GM12878 (cell line): Measurements from ENCODE around the gene RINL. TPM values are rescaled to one million over a fixed set of nuclear protein-coding genes. Genes with fewer than 3 reads are reported as not detected.

Experiments
- ATAC-seq: fragments of 200-7000 bp; cut with Tn5 transposase; 3 replicates; pipeline ENCODE4 v1.9.1; 2020; ENCODE audit warnings: mild to moderate bottlenecking, moderate library complexity
- BruUV-seq: library from RNA; stranded (reverse); fragments of 400-500 nt; replicated peaks from 2 replicates; lab custom pipeline; 2021; lab: Mats Ljungman, UMichigan
- CTCF ChIA-PET: fragments of 300-600 bp; sonication (Branson Sonifier 250); formaldehyde crosslinking; extraction: SDS; loops from one replicate; lab custom pipeline; 2021; ENCODE audit warnings: inconsistent platforms; lab: Yijun Ruan, JAX
- POLR2A ChIA-PET: fragments of 350-600 bp; formaldehyde crosslinking; extraction: SDS; loops from one replicate; lab custom pipeline; 2021; ENCODE audit warnings: inconsistent platforms; lab: Charles Lee
- RAD21 ChIA-PET: fragments of 300-600 bp; sonication (Branson Sonifier 250); formaldehyde crosslinking; loops from one replicate; lab custom pipeline; 2023; ENCODE audit warnings: antibody characterized with exemption; ENCODE audit not compliant: unreplicated experiment; lab: Charles Lee
- SMC1A ChIA-PET: fragments of 300-600 bp; sonication (Branson Sonifier 250); formaldehyde crosslinking; loops from one replicate; lab custom pipeline; 2023; ENCODE audit not compliant: unreplicated experiment, uncharacterized antibody; lab: Charles Lee
- DNase-seq: peaks from one replicate; pipeline ENCODE4 v3.0.0-alpha.2; 2011; ENCODE audit warnings: low read depth, low spot score
- FAIRE-seq: peaks from 3 replicates; lab custom pipeline; 2011; peaks lifted over from hg19 to GRCh38; lab: Jason Lieb, UNC
- H2AFZ ChIP-seq: 2 replicates; pipeline ENCODE4 v1.6.0; 2011; ENCODE audit warnings: low read depth, low read length, control low read depth; ENCODE audit not compliant: control insufficient read depth
- H3K27ac ChIP-seq: 2 replicates; pipeline ENCODE4 v1.5.1; 2011; ENCODE audit warnings: control low read depth; ENCODE audit not compliant: control insufficient read depth, insufficient read depth
- H3K27me3 ChIP-seq, 2 experiments: replicated peaks in 1 of 2; 2 replicates each; pipeline versions ENCODE4 v1.6.0 to v1.6.1; 2011; ENCODE audit warnings: low read length in 1 of 2; ENCODE audit not compliant: control insufficient read depth in 2 of 2, insufficient read depth in 2 of 2
- H3K36me3 ChIP-seq, 2 experiments: 2 replicates each; pipeline ENCODE4 v1.5.1; 2011; ENCODE audit warnings: low read length in 1 of 2; ENCODE audit not compliant: control insufficient read depth in 2 of 2, insufficient read depth in 2 of 2
- H3K4me1 ChIP-seq: 2 replicates; pipeline ENCODE4 v1.6.1; 2011; ENCODE audit warnings: mild to moderate bottlenecking, low read length, moderate library complexity, mixed read lengths; ENCODE audit not compliant: control insufficient read depth, insufficient read depth
- H3K4me2 ChIP-seq: 2 replicates; pipeline ENCODE4 v1.6.0; 2011; ENCODE audit warnings: control low read depth; ENCODE audit not compliant: control insufficient read depth, insufficient read depth
- H3K4me3 ChIP-seq: fragments of 200-600 bp; sonication (generic); 2 replicates; pipeline ENCODE4 v1.5.1; 2016
- H3K79me2 ChIP-seq: 2 replicates; pipeline ENCODE4 v1.6.0; 2011; ENCODE audit warnings: low read length; ENCODE audit not compliant: control insufficient read depth, insufficient read depth
- H3K9ac ChIP-seq: 2 replicates; pipeline ENCODE4 v1.8.0; 2011; ENCODE audit warnings: low read length, control low read depth, mixed read lengths; ENCODE audit not compliant: control insufficient read depth, insufficient read depth
- H3K9me3 ChIP-seq: replicated peaks from 3 replicates; pipeline ENCODE4 v1.5.1; 2011; ENCODE audit warnings: mild to moderate bottlenecking, low read length; ENCODE audit not compliant: control insufficient read depth, insufficient read depth
- H4K20me1 ChIP-seq: 2 replicates; pipeline ENCODE4 v1.6.0; 2011; ENCODE audit not compliant: control insufficient read depth, insufficient read depth
- CBX5 ChIP-seq: sonication (generic); IDR thresholded peaks from 2 replicates; pipeline ENCODE4 v1.6.1; 2016; ENCODE audit warnings: low read depth, moderate library complexity, mild to moderate bottlenecking, inconsistent platforms
- DPF2 ChIP-seq: fragments of 450-650 bp; IDR thresholded peaks from 2 replicates; pipeline ENCODE4 v1.6.1; 2017; ENCODE audit warnings: mild to moderate bottlenecking
- EGR1 ChIP-seq, 2 experiments: IDR thresholded peaks; 1 replicate in 1 of 2; 2 replicates in 1 of 2; pipeline ENCODE4 v1.6.1; 2011 to 2012; ENCODE audit warnings: low read depth in 2 of 2, low read length in 2 of 2, borderline replicate concordance in 1 of 2, mild to moderate bottlenecking in 1 of 2, moderate library complexity in 1 of 2
- HDAC2 ChIP-seq: fragments of 200-600 bp; sonication (generic); IDR thresholded peaks from 2 replicates; pipeline ENCODE4 v1.6.1; 2017
- JUNB ChIP-seq: IDR thresholded peaks from 2 replicates; pipeline ENCODE4 v1.6.1; 2016; ENCODE audit warnings: antibody characterized with exemption, mild to moderate bottlenecking
- MTA2 ChIP-seq: fragments of 450-650 bp; IDR thresholded peaks from 2 replicates; pipeline ENCODE4 v1.6.1; 2016; ENCODE audit warnings: low read depth, mild to moderate bottlenecking, moderate library complexity
- NFYB ChIP-seq: IDR thresholded peaks from 2 replicates; pipeline ENCODE4 v1.6.1; 2011; ENCODE audit warnings: low read depth, mild to moderate bottlenecking, low read length, improper control_type of control experiment, moderate library complexity; ENCODE audit not compliant: insufficient read depth
- POLR2A ChIP-seq: IDR thresholded peaks from 2 replicates; pipeline ENCODE4 v1.6.1; 2011; ENCODE audit warnings: low read depth, mild to moderate bottlenecking, low read length
- POU2F2 ChIP-seq: IDR thresholded peaks from 3 replicates; pipeline ENCODE4 v1.6.1; 2011; ENCODE audit warnings: low read depth, mild to moderate bottlenecking, low read length, borderline replicate concordance
- RUNX3 ChIP-seq: IDR thresholded peaks from 2 replicates; pipeline ENCODE4 v1.6.1; 2012; ENCODE audit warnings: low read length, inconsistent platforms
- ZBED1 ChIP-seq: IDR thresholded peaks from 2 replicates; pipeline ENCODE4 v1.6.1; 2016; ENCODE audit warnings: borderline replicate concordance
- ZNF384 ChIP-seq: IDR thresholded peaks from 2 replicates; pipeline ENCODE4 v1.6.1; 2012; ENCODE audit warnings: low read depth, mild to moderate bottlenecking, low read length, improper control_type of control experiment, borderline replicate concordance
- WGBS: methylation state at CpG from one replicate; pipeline ENCODE4 v1.1.6; 2016; ENCODE audit warnings: low lambda C conversion rate; ENCODE audit not compliant: insufficient replicate concordance, insufficient coverage; ENCODE audit errors: missing lambda C conversion rate; 5-methylcytosine and 5-hydroxymethylcytosine counted together
- in situ Hi-C: fragments of 300-500 bp; cut with MboI; formaldehyde crosslinking; loops from 9 replicates; pipeline ENCODE4 v1.14.3; 2018; ENCODE audit warnings: mixed read lengths
- intact Hi-C: fragments of 100-400 bp; cut with micrococcal nuclease; formaldehyde crosslinking; loops from one replicate; pipeline ENCODE4 v1.14.2; 2022; ENCODE audit not compliant: unreplicated experiment
- polyA plus RNA-seq, 11 experiments: library from polyadenylated mRNA; depleted of rRNA in 4 of 11; unstranded in 6 of 11; stranded (reverse) in 5 of 11; fragments of >200 nt; fragmentation: Nextera tagmentation in 4 of 11; fragmentation: Illumina TruSeq in 1 of 11; extraction: Ambion mirVana in 4 of 11; extraction: Trizol in 1 of 11; gene quantifications; 1 replicate in 1 of 11; 2 replicates in 10 of 11; pipeline versions ENCODE4 v1.2.1 to v1.2.3, GENCODE V29; 2011 to 2016; ENCODE audit warnings: inconsistent platforms in 2 of 11, missing spikeins in 2 of 11, low read depth in 1 of 11
- total RNA-seq, 4 experiments: library from RNA; depleted of rRNA in 3 of 4; stranded (reverse); fragments of >200 nt in 3 of 4; fragmentation: Illumina TruSeq in 1 of 4; extraction: Trizol in 1 of 4; gene quantifications; 2 replicates each; pipeline versions ENCODE4 v1.2.1 to v1.2.3, GENCODE V29; 2013 to 2021
- TF ChIP-seq, protein P1 (sequence below): fragments of 450-650 bp; formaldehyde crosslinking; IDR thresholded peaks from 2 replicates; pipeline ENCODE4 v1.4.0; 2022; ENCODE audit warnings: mild to moderate bottlenecking, moderate library complexity
- TF ChIP-seq, protein P2 (sequence below): fragments of 450-650 bp; conservative IDR thresholded peaks from 2 replicates; pipeline ENCODE4 v1.6.1; 2017; ENCODE audit warnings: mild to moderate bottlenecking, moderate library complexity
- TF ChIP-seq, protein P3 (sequence below): IDR thresholded peaks from 2 replicates; pipeline ENCODE4 v1.6.1; 2011; ENCODE audit warnings: mild to moderate bottlenecking, low read depth, low read length, moderate library complexity; ENCODE audit not compliant: insufficient replicate concordance
- TF ChIP-seq, protein P4 (sequence below): fragments of 450-650 bp; IDR thresholded peaks from 2 replicates; pipeline ENCODE4 v1.6.1; 2017; ENCODE audit warnings: borderline replicate concordance

RINL gene
- total and polyA plus RNA-seq, 10 of the 15 experiments (the other 5 are each of a cell fraction or from before 2014, with no cell fraction given), result 14.5 to 64.2 (median 47.6) TPM

DNA sequence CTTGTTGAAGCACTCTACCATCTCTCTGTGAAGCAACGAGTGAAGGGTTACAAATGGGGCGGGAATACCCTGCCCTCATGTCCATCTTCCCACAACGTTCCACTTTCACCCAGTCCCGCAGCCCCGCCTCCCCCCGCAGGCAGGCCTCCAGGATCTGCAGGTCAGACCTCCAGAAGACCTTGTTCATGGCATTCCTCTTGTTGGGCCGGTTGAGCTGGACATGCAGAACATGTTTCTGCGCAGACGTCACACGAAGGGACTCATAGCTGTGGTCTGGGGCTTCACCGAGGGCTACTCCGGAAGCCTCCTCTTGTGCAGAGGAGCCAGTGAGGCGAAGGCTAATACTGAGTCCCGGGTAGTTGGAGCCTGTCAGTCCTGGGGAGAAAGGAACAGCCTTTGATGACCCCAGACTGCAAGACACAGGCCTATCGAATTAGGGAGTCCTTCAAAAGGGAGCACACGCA is 46.9 kb downstream of the RINL start:
- FAIRE-seq (peak; percentile 75), DNase-seq (no peak), ATAC-seq (peak; percentile 91)
- no peaks in the 10 kb centered on the region; the same call in 1 of the 2 replicates for H3K4me1 ChIP-seq
- intact Hi-C loops (loop anchor here (10.0 kb wide), 2 partner anchors 54 to 286 kb away; no protein-coding TSS in a partner anchor), in situ Hi-C loops (no loop called here)
- ChIA-PET CTCF (interaction anchor here (0.6 to 2.6 kb wide), 9 partner anchors 17 to 426 kb away, joined by 3 to 14 read pairs (median 5); partner anchors contain the start of genes MRPS12, NFKBIB and SARS2), POLR2A (interaction anchor here (0.7 to 6.1 kb wide), 12 partner anchors 11 to 491 kb away, joined by 3 to 43 read pairs (median 6); partner anchors contain the start of genes ACTN4, MRPS12, RINL and SARS2), SMC1A (interaction anchor here (0.6 to 3.0 kb wide), 11 partner anchors 15 to 318 kb away, joined by 3 to 14 read pairs (median 4); partner anchors contain the start of genes NFKBIB and SIRT2), RAD21 (interaction anchor here (0.6 to 2.2 kb wide), 16 partner anchors 11 to 429 kb away, joined by 3 to 21 read pairs (median 6); partner anchors contain the start of genes ACTN4, FAM98C, MAP4K1 and MRPS12)
- 1% methylated on average over 16 of the region's 16 CpGs for WGBS
- H4K20me1 ChIP-seq, result no peaks in the 10 kb centered on the region
- peak overlapping the region; percentile 95 for H3K27ac ChIP-seq
- H3K9me3 ChIP-seq, result no peaks in the 10 kb centered on the region
- TSS peak; percentile 87 for BruUV-seq
- H3K9ac ChIP-seq, result peak overlapping the region; percentile 94
- H2AFZ ChIP-seq, result peak overlapping the region; percentile 96
- H3K36me3 ChIP-seq, result peaks cover 3 to 4% of the 10 kb centered on the region in 2 experiments; a peak in 3 of 4 replicates
- H3K4me3 ChIP-seq, result peak overlapping the region; percentile 75
- no peaks in the 10 kb centered on the region for H3K27me3 ChIP-seq
- H3K79me2 ChIP-seq, result peaks cover 11% of the 10 kb centered on the region
- peak overlapping the region; percentile 87 for H3K4me2 ChIP-seq
- TF ChIP-seq, protein P1, sequence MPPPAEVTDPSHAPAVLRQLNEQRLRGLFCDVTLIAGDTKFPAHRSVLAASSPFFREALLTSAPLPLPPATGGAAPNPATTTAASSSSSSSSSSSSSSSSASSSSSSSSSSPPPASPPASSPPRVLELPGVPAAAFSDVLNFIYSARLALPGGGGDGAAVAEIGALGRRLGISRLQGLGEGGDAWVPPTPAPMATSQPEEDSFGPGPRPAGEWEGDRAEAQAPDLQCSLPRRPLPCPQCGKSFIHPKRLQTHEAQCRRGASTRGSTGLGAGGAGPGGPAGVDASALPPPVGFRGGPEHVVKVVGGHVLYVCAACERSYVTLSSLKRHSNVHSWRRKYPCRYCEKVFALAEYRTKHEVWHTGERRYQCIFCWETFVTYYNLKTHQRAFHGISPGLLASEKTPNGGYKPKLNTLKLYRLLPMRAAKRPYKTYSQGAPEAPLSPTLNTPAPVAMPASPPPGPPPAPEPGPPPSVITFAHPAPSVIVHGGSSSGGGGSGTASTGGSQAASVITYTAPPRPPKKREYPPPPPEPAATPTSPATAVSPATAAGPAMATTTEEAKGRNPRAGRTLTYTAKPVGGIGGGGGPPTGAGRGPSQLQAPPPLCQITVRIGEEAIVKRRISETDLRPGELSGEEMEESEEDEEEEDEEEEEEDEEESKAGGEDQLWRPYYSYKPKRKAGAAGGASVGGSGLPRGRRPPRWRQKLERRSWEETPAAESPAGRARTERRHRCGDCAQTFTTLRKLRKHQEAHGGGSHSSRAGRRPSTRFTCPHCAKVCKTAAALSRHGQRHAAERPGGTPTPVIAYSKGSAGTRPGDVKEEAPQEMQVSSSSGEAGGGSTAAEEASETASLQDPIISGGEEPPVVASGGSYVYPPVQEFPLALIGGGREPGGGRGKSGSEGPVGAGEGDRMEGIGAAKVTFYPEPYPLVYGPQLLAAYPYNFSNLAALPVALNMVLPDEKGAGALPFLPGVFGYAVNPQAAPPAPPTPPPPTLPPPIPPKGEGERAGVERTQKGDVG (CRISPR knock-in tag), result no peak
- TF ChIP-seq MTA2 (peak; percentile 29; the same call in 1 of the 2 replicates), POLR2A (no peak), ZNF384 (no peak), JUNB (no peak), RUNX3 (peak; percentile 73), DPF2 (peak; percentile 93), NFYB (no peak), POU2F2 (no peak), HDAC2 (no peak), ZBED1 (0 out of 2 replicates have a peak, but pooled peaks have one; percentile 17), CBX5 (no peak), EGR1 (IDR thresholded peaks at IDR 0.05; ENCODE audit: borderline replicate concordance in 1 of 2, low read depth in 2 of 2, low read length in 2 of 2) (no peak)
- TF ChIP-seq, protein P2, sequence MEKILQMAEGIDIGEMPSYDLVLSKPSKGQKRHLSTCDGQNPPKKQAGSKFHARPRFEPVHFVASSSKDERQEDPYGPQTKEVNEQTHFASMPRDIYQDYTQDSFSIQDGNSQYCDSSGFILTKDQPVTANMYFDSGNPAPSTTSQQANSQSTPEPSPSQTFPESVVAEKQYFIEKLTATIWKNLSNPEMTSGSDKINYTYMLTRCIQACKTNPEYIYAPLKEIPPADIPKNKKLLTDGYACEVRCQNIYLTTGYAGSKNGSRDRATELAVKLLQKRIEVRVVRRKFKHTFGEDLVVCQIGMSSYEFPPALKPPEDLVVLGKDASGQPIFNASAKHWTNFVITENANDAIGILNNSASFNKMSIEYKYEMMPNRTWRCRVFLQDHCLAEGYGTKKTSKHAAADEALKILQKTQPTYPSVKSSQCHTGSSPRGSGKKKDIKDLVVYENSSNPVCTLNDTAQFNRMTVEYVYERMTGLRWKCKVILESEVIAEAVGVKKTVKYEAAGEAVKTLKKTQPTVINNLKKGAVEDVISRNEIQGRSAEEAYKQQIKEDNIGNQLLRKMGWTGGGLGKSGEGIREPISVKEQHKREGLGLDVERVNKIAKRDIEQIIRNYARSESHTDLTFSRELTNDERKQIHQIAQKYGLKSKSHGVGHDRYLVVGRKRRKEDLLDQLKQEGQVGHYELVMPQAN, result 0 out of 2 replicates have a peak, but pooled peaks have one; percentile 80
- TF ChIP-seq, protein P3, sequence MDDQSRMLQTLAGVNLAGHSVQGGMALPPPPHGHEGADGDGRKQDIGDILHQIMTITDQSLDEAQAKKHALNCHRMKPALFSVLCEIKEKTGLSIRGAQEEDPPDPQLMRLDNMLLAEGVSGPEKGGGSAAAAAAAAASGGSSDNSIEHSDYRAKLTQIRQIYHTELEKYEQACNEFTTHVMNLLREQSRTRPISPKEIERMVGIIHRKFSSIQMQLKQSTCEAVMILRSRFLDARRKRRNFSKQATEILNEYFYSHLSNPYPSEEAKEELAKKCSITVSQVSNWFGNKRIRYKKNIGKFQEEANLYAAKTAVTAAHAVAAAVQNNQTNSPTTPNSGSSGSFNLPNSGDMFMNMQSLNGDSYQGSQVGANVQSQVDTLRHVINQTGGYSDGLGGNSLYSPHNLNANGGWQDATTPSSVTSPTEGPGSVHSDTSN, result peak; percentile 32
- TF ChIP-seq, protein P4, sequence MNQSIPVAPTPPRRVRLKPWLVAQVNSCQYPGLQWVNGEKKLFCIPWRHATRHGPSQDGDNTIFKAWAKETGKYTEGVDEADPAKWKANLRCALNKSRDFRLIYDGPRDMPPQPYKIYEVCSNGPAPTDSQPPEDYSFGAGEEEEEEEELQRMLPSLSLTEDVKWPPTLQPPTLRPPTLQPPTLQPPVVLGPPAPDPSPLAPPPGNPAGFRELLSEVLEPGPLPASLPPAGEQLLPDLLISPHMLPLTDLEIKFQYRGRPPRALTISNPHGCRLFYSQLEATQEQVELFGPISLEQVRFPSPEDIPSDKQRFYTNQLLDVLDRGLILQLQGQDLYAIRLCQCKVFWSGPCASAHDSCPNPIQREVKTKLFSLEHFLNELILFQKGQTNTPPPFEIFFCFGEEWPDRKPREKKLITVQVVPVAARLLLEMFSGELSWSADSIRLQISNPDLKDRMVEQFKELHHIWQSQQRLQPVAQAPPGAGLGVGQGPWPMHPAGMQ, result no peak
